ENCODE results near the gene FAXC.
"Not testable (repeated sequence)": the region's sequence is repeated elsewhere in the genome, so short reads cannot be mapped to it uniquely, and the experiment has no call there.

FAXC gene

DNA sequence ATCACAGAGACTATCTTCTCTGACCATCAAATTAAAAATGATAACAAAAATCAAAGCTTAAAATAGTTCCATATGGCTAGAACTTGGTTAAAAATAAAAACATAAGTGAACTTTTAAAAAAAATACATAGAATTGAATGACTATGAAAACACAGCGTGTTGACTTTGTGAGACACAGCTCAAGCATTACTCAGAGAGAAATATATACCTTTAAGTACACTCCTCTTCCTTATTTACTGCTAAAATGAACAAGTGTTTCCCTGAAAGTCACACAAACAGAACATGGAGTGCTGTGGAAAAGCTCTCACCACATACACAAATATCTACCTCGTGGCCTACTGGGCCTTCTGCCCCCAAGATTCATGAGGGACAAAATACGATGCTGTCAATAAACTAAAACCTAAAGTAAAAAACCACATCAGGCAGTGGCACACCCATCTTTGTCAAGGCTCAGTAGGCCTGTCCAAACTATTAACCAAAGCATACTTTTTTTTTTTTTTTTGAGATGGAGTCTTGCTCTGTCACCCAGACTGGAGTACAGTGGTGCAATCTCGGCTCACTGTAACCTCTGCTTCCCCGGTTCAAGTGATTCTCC lies 7.5 kb downstream of the FAXC start:
- no peak for DNase-seq (ENCODE audit: low spot score)

- no peak for DNase-seq (ENCODE audit: low spot score)
Measured at GRCh38 chr6:99338188-99338587, 11.3 kb downstream of the FAXC start.

- not testable (repeated sequence) for DNase-seq (ENCODE audit: low spot score)
Measured at GRCh38 chr6:99335298-99335697, 14.2 kb downstream of the FAXC start.

DNA sequence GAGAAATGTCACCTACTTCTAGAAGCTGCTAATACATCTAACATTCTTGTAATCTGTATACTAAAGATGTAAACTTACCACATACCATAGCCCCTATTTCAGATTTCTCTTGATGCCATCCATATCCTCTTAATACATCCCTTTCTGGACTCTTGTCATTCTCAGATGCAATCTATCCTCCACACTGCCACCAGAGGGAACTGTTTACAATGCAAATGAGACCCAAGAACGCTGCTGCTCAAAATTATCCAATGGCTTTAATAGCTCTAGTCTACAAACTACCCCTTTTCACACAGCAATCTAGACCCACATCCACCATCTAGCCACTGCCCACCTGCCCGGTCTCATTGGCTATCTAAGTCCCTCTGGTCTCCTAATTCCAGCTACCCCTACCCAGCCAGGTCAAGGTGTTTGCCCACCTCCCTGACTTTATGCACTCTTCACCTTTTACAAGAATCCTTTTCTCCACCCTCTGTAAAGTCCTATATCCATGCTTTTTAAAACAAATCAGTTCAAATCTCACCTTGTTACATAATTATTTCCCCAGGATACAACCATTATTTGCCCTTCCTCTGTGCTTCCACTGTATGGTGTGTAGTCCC lies 14.8 kb downstream of the FAXC start:
- no peak for DNase-seq (ENCODE audit: low spot score)

GRCh38 chr6:99333068-99333467 lies 16.4 kb downstream of the FAXC start:
- no peak for DNase-seq (ENCODE audit: low spot score)

GRCh38 chr6:99331531-99331930 lies 17.9 kb downstream of the FAXC start:
- no peak for DNase-seq (ENCODE audit: low spot score)

DNA sequence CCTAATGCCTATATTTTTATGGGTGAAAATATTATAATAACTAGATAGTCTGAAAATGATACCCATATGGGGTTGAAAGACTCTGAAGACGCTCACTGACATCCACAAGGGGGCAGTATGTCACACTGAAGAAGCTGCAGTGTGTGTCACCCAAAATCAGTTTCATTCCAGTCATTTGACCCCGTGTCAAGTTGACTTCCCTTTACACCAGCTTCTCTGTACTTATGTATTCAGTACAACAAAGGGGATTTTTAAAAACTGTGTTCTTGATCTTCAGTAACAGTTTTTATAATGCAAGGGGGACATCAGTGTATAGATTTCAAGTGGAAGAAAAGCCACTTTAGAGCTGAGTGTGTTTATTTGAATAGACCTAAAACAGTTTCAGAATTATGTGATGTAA lies 19.3 kb downstream of the FAXC start:
- peak; percentile 58 for DNase-seq (ENCODE audit: low spot score)

DNA sequence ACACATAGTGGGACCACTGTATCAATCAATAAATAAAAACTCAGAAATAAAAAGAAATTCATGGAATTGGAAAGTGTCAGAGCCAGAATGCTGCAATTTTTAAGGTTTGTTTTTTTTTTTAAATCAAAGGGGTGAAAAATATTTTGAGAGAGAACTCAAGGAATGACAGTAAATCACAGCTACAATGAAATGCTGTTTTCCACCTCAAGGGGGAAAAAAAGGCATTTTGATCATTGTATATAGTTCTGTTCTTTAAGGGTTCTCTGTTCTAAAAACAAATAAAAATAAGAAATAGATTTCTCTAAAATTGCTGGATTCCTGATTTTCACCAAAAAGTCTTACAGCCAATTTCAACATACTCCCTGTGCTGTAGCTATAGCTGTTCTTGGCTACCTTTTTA lies 24.5 kb downstream of the FAXC start:
- DNase-seq (ENCODE audit: low spot score): no peak

GRCh38 chr6:99318566-99318965 lies 30.9 kb downstream of the FAXC start:
- DNase-seq (ENCODE audit: low spot score): no peak

- no peak for DNase-seq (ENCODE audit: low spot score)
Measured at GRCh38 chr6:99312354-99312753, 37.1 kb downstream of the FAXC start.

DNA sequence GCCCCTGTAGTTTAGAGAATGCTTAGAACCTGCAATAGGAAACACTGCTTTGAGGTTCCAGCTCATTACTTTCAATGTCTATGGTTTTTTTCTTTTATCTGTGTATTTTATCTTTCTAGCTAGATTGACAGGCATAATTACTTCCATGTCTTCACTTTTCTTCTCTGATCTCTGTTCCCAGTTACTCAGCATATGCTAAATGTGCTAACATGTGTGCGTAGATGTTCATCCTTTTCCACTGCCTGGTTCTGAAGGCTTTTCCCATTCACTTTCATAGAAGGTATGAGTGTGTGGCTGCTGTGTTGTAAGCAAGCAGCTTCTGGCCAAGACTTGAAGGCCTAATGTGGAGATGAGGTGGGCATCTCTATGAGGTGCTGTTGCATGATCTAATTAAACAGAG lies 38.9 kb downstream of the FAXC start:
- DNase-seq (ENCODE audit: low spot score): no peak

DNA sequence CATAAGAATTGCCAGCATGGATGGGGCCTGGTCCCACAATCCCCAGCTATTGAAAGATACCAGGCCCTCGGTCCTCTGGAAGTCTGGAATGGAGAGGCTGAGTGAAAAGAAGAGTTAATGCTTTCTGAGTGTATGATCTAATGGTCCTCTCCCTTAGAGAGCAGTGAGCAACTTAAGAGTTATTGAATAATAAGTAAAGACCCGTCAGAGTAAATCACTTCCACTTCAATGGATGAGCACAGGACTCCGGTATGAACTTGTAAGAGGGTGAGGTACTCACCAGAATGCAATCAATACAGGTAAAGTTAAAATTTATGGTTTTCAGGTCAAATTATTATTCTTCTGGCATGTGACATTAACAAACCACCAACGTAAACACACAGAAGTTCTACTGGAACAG lies 39.9 kb downstream of the FAXC start:
- DNase-seq (ENCODE audit: low spot score): no peak

DNA sequence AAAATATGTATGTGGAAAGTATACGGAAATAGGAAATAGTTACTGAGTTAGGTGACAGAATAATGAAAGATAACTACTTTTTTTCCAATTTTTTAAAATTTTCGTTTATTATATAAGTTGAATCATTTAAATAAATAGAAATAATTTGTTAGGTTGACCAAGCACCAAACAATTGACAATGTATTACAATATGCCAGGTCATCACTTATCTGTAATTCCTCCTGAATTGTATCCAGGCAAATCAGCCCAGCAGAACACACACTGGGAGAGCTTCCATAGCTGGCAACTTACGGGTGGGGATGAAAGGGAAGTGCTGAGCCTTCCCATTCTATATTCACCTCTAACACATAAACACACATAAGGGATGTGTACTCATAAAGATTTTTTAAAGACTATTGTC lies 40.7 kb downstream of the FAXC start:
- DNase-seq (ENCODE audit: low spot score): no peak

- DNase-seq (ENCODE audit: low spot score): no peak
Measured at GRCh38 chr6:99307295-99307907, 42.1 kb downstream of the FAXC start.

- DNase-seq (ENCODE audit: low spot score): no peak
Measured at GRCh38 chr6:99306341-99306740, 43.1 kb downstream of the FAXC start.

GRCh38 chr6:99305021-99305554 lies 44.4 kb downstream of the FAXC start:
- DNase-seq (ENCODE audit: low spot score): no peak

GRCh38 chr6:99297415-99297814 lies 52.1 kb downstream of the FAXC start:
- no peak for DNase-seq (ENCODE audit: low spot score)

DNA sequence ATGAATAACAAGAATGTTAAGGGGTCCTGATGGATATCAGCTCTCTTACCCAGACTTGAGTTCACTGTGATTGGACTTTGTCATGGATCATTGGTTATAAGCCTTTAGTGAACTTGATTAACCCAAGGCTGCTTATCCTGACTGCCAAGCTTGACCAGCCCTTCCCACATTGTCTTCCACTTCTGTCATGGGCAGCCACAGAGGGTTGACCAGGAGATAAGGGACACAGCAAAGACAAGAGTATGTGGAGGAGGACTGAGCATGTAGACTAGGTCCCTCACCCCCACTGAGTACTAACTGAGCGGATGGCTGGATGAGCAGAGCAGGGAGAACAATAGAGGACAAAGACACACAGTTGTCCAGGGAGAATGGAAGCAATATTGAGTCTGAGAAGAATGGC lies 52.5 kb downstream of the FAXC start:
- DNase-seq (ENCODE audit: low spot score): no peak

GRCh38 chr6:99296261-99296660 lies 53.2 kb downstream of the FAXC start:
- no peak for DNase-seq (ENCODE audit: low spot score)

- no peak for DNase-seq (ENCODE audit: low spot score)
Measured at GRCh38 chr6:99295276-99295675, 54.2 kb downstream of the FAXC start.

DNA sequence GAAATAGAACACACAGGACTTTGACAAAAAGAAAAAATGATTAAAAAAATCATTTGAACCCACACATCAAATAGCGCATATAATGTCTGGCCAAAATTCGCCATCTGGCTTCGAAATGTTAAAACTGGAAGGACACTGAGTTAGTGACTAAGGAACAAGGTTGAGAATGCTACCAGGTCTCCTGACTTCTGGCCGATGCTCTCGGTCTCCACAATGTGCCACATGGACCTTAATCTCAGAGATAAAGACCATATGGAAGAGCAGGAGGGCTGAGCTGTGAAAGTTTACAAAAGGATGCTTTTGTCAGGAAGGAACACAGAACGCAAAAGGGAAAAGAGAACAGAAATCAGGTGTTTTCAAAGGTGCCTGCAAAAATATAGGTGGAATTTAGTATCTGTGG lies 54.7 kb downstream of the FAXC start:
- DNase-seq (ENCODE audit: low spot score): no peak

DNA sequence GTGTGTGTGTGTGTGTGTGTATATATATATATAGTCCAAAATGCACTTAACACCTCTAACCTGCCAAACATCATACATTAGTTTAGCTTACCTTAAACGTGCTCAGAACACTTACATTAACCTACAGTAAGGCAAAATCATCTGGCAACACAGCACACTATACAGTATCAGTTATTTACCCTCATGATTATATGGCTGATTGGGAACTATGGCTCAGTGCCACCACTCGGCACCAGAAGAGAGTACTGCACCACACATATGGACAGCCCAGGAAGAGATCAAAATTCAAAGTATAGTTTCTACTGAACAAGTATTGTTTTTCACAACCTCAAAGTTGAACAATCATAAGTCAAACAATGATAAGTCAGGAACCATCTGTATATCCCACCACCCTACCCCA lies 59.8 kb downstream of the FAXC start:
- no peak for DNase-seq (ENCODE audit: low spot score)

GRCh38 chr6:99288668-99289067 lies 60.8 kb downstream of the FAXC start:
- no peak for DNase-seq (ENCODE audit: low spot score)

DNA sequence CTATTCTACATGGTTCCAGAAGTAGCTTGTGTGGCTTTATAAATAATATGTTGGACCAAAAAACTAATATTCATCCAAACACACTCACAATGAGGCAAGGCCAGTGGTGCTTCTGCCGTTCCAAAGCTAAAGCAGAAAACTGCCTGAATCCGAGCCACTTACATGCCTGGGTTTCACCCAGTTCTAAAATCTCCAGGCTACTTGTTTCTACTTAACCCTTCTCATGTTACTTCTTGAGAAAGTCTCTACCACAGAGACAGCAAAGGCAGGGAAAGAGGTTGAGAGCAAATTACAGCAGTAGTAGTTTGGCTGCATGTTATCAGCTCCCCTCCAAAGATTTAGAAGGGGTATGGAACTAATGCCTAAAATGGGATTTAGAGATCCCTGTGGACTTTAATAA lies 62.0 kb downstream of the FAXC start:
- DNase-seq (ENCODE audit: low spot score): no peak
